HEK293 (cell line): ENCODE data around the gene CD180.
A peak's percentile ranks its signal among the peaks of the same experiment; 100 is the strongest.

Experiments used
- CTCF ChIA-PET: fragments of 350-600 bp; formaldehyde crosslinking; extraction: SDS; loops from one replicate; lab custom pipeline; 2021; ENCODE audit warnings: antibody characterized with exemption; lab: Yijun Ruan, JAX
- POLR2A ChIA-PET: fragments of 300-600 bp; formaldehyde crosslinking; extraction: SDS; loops from one replicate; lab custom pipeline; 2020; ENCODE audit warnings: antibody characterized with exemption, inconsistent platforms; lab: Yijun Ruan, JAX
- H3K27ac ChIP-seq: fragments of 200-500 bp; sonication (Bioruptor generic); 2 replicates; pipeline ENCODE4 v1.5.1; 2014; ENCODE audit warnings: low read depth, low read length, control low read depth, inconsistent platforms; ENCODE audit errors: extremely low read depth
- H3K36me3 ChIP-seq, 2 experiments: fragments of 200-500 bp in 1 of 2; sonication (Bioruptor generic) in 1 of 2; 1 replicate in 1 of 2; 2 replicates in 1 of 2; pipeline ENCODE4 v1.5.1; 2014 to 2017; ENCODE audit warnings: inconsistent platforms in 2 of 2, low read length in 2 of 2; ENCODE audit not compliant: control insufficient read depth in 2 of 2, insufficient read depth in 1 of 2
- H3K4me1 ChIP-seq: fragments of 200-500 bp; sonication (Bioruptor generic); 2 replicates; pipeline ENCODE4 v1.5.1; 2014; ENCODE audit warnings: mild to moderate bottlenecking, low read length, inconsistent platforms; ENCODE audit not compliant: control insufficient read depth, insufficient read depth
- H3K4me3 ChIP-seq: 2 replicates; pipeline ENCODE4 v1.5.1; 2011; ENCODE audit warnings: low read depth, mild to moderate bottlenecking, control low read depth, low read length, moderate library complexity
- H3K9me3 ChIP-seq: fragments of 200-500 bp; sonication (Bioruptor generic); 2 replicates; pipeline ENCODE4 v1.5.1; 2014; ENCODE audit warnings: low read depth, low read length, inconsistent platforms; ENCODE audit not compliant: control insufficient read depth, insufficient read depth
- BCL6B ChIP-seq: fragments of 450-650 bp; formaldehyde crosslinking; IDR thresholded peaks from 2 replicates; pipeline ENCODE4 v1.5.1; 2017; ENCODE audit warnings: missing biosample characterization, missing genetic modification characterization
- OVOL3 ChIP-seq: fragments of 450-650 bp; formaldehyde crosslinking; IDR thresholded peaks from 2 replicates; pipeline ENCODE4 v1.5.1; 2016; ENCODE audit warnings: missing biosample characterization, missing genetic modification characterization
- PRDM2 ChIP-seq: fragments of 450-650 bp; formaldehyde crosslinking; IDR thresholded peaks from 2 replicates; pipeline ENCODE4 v1.5.1; 2016; ENCODE audit warnings: missing biosample characterization, missing genetic modification characterization, borderline replicate concordance
- PRDM4 ChIP-seq: fragments of 450-650 bp; formaldehyde crosslinking; IDR thresholded peaks from 2 replicates; pipeline ENCODE4 v1.5.1; 2017; ENCODE audit warnings: missing biosample characterization, missing genetic modification characterization
- ZNF19 ChIP-seq: fragments of 450-650 bp; formaldehyde crosslinking; IDR thresholded peaks from 2 replicates; pipeline ENCODE4; 2016; ENCODE audit warnings: missing biosample characterization, missing genetic modification characterization, low read depth
- ZNF324 ChIP-seq: fragments of 450-650 bp; formaldehyde crosslinking; IDR thresholded peaks from 2 replicates; pipeline ENCODE4 v1.5.1; 2016; ENCODE audit warnings: missing biosample characterization, missing genetic modification characterization
- ZNF335 ChIP-seq: fragments of 450-650 bp; formaldehyde crosslinking; conservative IDR thresholded peaks from 2 replicates; pipeline ENCODE4 v1.5.1; 2016; ENCODE audit warnings: missing biosample characterization, missing genetic modification characterization
- ZNF350 ChIP-seq: fragments of 450-650 bp; formaldehyde crosslinking; IDR thresholded peaks from 2 replicates; pipeline ENCODE4 v1.5.0; 2017; ENCODE audit warnings: missing biosample characterization, mild to moderate bottlenecking, missing genetic modification characterization
- ZNF560 ChIP-seq: fragments of 450-650 bp; formaldehyde crosslinking; IDR thresholded peaks from 2 replicates; pipeline ENCODE4 v1.5.1; 2017; ENCODE audit warnings: missing biosample characterization, missing genetic modification characterization, borderline replicate concordance
- ZNF660 ChIP-seq: fragments of 450-650 bp; IDR thresholded peaks from 2 replicates; pipeline ENCODE4 v1.5.1; 2018; ENCODE audit warnings: missing biosample characterization, mild to moderate bottlenecking, missing genetic modification characterization
- ZNF701 ChIP-seq: fragments of 450-650 bp; formaldehyde crosslinking; IDR thresholded peaks from 2 replicates; pipeline ENCODE4 v1.5.1; 2016; ENCODE audit warnings: missing biosample characterization, missing genetic modification characterization
- TF ChIP-seq, protein P1 (sequence below): fragments of 450-650 bp; formaldehyde crosslinking; IDR thresholded peaks from 2 replicates; pipeline ENCODE4 v1.5.1; 2016; ENCODE audit warnings: missing biosample characterization, missing genetic modification characterization, borderline replicate concordance
- TF ChIP-seq, protein P2 (sequence below): fragments of 450-650 bp; formaldehyde crosslinking; IDR thresholded peaks from 2 replicates; pipeline ENCODE4 v1.5.1; 2016; ENCODE audit warnings: missing biosample characterization, missing genetic modification characterization
- TF ChIP-seq, protein P3 (sequence below): fragments of 450-650 bp; formaldehyde crosslinking; optimal IDR thresholded peaks from 2 replicates; pipeline ENCODE3; 2016; ENCODE audit warnings: missing biosample characterization, mild to moderate bottlenecking, missing genetic modification characterization

The CD180 gene

DNA sequence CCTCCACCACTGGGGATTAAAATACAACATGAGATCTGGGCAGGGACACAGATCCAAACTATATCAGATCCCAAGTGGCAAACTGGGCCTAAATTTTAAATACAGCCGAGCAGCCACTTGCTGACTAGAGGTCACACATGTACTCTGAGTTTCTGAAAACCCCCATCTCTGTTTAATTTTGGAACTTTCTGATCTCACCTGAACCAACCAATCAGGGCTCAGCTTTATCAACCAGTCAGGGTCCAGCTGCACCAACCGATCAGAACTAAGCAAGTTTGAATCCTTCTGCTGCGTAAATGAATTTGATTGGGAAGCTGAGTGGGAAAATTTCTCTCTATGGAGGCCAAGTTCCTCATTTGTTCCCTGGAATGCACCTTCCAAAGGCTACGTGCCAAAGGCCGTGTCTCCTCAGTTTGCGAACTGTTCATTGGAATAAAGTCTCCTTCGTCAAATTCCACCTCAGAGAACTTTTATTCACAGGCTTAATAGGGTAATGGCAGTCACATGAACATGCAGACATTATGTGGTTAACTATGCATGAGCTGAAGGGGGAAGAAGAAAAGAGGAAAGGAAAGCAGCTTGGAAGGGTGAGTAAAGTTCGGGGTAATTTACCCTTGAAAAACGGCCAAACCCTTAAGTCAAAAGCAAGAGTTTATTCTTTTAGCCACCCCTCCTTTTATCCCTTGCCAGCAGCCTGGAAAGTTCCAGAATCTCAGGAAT, 3.7 kb downstream of the CD180 start (continued):
- TF ChIP-seq ZNF335 (no peak), ZNF560 (no peak), ZNF19 (tag by site-specific recombination) (no peak), OVOL3 (no peak), ZNF660 (tag by site-specific recombination) (no peak), ZNF324 (no peak), ZNF350 (no peak), ZNF701 (tag by site-specific recombination) (no peak), PRDM2 (no peak), PRDM4 (tag by site-specific recombination) (no peak)
- TF ChIP-seq, protein P1, sequence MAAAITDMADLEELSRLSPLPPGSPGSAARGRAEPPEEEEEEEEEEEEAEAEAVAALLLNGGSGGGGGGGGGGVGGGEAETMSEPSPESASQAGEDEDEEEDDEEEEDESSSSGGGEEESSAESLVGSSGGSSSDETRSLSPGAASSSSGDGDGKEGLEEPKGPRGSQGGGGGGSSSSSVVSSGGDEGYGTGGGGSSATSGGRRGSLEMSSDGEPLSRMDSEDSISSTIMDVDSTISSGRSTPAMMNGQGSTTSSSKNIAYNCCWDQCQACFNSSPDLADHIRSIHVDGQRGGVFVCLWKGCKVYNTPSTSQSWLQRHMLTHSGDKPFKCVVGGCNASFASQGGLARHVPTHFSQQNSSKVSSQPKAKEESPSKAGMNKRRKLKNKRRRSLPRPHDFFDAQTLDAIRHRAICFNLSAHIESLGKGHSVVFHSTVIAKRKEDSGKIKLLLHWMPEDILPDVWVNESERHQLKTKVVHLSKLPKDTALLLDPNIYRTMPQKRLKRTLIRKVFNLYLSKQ (tag by site-specific recombination) = no peak
- TF ChIP-seq, protein P2, sequence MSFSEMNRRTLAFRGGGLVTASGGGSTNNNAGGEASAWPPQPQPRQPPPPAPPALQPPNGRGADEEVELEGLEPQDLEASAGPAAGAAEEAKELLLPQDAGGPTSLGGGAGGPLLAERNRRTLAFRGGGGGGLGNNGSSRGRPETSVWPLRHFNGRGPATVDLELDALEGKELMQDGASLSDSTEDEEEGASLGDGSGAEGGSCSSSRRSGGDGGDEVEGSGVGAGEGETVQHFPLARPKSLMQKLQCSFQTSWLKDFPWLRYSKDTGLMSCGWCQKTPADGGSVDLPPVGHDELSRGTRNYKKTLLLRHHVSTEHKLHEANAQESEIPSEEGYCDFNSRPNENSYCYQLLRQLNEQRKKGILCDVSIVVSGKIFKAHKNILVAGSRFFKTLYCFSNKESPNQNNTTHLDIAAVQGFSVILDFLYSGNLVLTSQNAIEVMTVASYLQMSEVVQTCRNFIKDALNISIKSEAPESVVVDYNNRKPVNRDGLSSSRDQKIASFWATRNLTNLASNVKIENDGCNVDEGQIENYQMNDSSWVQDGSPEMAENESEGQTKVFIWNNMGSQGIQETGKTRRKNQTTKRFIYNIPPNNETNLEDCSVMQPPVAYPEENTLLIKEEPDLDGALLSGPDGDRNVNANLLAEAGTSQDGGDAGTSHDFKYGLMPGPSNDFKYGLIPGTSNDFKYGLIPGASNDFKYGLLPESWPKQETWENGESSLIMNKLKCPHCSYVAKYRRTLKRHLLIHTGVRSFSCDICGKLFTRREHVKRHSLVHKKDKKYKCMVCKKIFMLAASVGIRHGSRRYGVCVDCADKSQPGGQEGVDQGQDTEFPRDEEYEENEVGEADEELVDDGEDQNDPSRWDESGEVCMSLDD (tag by site-specific recombination) = no peak

GRCh38 chr5:67190861-67191260, 5.7 kb downstream of the CD180 start:
- Histone ChIP-seq H3K4me1 (no peaks in the 10 kb centered on the region), H3K9me3 (no peaks in the 10 kb centered on the region), H3K36me3 (no peaks in the 10 kb centered on the region), H3K4me3 (no peak overlapping the region), H3K27ac (no peak overlapping the region)
- 0 out of 2 replicates have a peak, but pooled peaks have one; percentile 50 for TF ChIP-seq BCL6B (tag by site-specific recombination)
- TF ChIP-seq, protein P3, sequence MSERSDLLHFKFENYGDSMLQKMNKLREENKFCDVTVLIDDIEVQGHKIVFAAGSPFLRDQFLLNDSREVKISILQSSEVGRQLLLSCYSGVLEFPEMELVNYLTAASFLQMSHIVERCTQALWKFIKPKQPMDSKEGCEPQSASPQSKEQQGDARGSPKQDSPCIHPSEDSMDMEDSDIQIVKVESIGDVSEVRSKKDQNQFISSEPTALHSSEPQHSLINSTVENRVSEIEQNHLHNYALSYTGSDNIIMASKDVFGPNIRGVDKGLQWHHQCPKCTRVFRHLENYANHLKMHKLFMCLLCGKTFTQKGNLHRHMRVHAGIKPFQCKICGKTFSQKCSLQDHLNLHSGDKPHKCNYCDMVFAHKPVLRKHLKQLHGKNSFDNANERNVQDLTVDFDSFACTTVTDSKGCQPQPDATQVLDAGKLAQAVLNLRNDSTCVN (tag by site-specific recombination) = no peak
- CTCF ChIA-PET = no interaction called here
- POLR2A ChIA-PET = no interaction called here
